Activated CD4-positive, alpha-beta T cell treated with anti-CD3 and anti-CD28 coated beads for 48 hours (primary cell): Measurements from ENCODE around the gene TMEM114.

Experiments
- DNase-seq: peaks from one replicate; pipeline ENCODE4 v3.0.0-alpha.2; 2020

TMEM114 gene

DNA sequence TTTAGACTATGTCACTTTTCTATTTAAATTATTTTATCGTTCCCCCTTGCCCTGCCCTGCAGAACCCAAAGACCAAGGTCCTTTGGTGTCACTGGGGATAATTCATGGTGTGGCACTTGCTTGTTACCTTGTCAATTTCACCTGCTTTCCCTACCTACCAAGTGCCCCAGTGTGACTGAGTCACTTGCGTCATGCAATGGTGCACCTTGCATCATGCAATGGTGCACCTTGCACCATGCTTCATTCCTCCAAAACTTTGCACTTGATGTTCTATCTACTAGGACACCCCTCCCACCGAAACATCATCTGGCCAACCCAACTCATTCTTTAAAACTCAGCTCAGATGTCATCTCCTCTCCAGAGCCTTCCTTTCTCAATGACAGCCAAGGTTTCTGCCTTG, 47.1 kb downstream of the TMEM114 start:
- no peak for DNase-seq

GRCh38 chr16:8542393-8542792, 47.9 kb downstream of the TMEM114 start:
- no peak for DNase-seq

- DNase-seq = no peak
Measured at GRCh38 chr16:8541868-8542267, 48.4 kb downstream of the TMEM114 start.

GRCh38 chr16:8537691-8538342, 52.5 kb downstream of the TMEM114 start:
- no peak for DNase-seq

DNA sequence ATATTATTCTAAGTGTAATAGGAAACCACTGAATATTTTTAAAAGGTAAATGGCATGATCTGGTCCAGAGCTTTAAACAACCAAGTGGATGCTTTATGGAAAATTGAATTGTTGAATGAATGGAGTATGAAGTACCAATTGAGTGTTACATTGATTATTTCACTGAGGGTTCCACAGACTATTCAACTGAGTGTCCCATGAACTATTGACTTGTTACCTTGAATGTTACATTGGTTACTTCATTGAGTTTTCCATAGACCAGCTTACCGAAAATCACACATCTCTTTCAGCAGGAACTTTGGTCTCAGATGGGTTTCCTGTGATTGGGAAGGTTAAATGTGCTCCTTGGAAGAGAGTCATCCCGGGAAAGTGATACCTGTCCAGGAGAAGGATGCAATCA, 56.8 kb downstream of the TMEM114 start:
- DNase-seq = no peak

GRCh38 chr16:8530752-8531384, 59.4 kb downstream of the TMEM114 start:
- DNase-seq = no peak

GRCh38 chr16:8528471-8528870, 61.8 kb downstream of the TMEM114 start:
- DNase-seq = no peak

- DNase-seq = no peak
Measured at GRCh38 chr16:8523932-8524331, 66.4 kb downstream of the TMEM114 start.

GRCh38 chr16:8522757-8523156, 67.6 kb downstream of the TMEM114 start:
- no peak for DNase-seq

DNA sequence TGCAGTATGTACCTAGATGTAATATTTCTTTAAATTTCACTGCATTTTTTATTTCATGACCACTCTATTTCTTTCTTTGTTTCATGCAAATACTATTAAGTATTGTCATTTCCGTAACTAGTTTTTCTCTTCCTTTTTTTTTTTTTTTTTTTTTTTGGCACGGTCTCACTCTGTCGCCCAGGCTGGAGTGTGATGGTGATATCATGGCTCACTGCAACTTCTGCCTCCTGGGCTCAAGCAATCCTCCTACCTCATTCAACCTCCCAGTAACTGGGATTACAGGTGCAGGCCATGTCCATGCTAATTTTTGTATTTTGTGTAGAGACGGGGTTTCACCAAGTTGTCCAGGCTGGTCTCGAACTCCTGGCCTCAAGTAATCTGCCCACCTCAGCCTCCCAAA, 70.7 kb downstream of the TMEM114 start:
- DNase-seq = no peak
